AG09309 (cell line): ENCODE measurements around the gene C10orf90.

ENCODE experiments used
- DNase-seq: peaks from one replicate; pipeline ENCODE4 v3.0.0-alpha.2; 2010; ENCODE audit warnings: low read depth
- H3K4me3 ChIP-seq: 2 replicates; pipeline ENCODE4 v1.5.1; 2011; ENCODE audit warnings: mild to moderate bottlenecking, low read depth, low read length, moderate library complexity; ENCODE audit not compliant: control insufficient read depth
- TF ChIP-seq, protein P1 (sequence below): IDR thresholded peaks from 2 replicates; pipeline ENCODE4 v1.5.1; 2011; ENCODE audit warnings: mild to moderate bottlenecking, low read depth, low read length, inconsistent platforms; ENCODE audit not compliant: insufficient read depth, control insufficient read depth; ENCODE audit errors: missing control alignments

Gene C10orf90

DNA sequence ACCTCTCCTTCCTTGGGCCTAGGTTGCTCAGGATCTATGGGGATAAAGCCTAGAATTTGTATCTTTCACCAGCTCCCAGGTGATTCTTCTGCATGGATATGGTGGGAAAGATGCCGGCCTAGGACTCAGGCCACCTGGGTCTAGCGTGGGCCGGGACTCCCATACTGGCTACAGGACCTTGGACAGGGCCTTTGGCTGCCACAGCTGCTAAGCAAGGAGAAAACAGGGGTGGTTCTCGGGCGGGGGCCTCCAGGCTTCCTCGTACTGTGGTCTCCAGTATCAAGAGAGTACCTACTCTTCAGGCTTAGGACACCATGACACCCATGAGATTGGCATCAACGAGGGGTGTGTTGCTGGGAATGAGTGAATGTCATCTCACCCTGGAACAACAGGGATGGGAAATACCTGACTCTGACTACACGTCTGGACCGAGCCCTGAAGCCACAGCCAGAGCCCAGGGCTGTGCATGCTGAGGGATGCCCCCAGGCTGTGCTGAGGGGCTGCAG is 161.9 kb downstream of the C10orf90 start:
- H3K4me3 ChIP-seq: no peak overlapping the region
- no peak for DNase-seq
- TF ChIP-seq, protein P1, sequence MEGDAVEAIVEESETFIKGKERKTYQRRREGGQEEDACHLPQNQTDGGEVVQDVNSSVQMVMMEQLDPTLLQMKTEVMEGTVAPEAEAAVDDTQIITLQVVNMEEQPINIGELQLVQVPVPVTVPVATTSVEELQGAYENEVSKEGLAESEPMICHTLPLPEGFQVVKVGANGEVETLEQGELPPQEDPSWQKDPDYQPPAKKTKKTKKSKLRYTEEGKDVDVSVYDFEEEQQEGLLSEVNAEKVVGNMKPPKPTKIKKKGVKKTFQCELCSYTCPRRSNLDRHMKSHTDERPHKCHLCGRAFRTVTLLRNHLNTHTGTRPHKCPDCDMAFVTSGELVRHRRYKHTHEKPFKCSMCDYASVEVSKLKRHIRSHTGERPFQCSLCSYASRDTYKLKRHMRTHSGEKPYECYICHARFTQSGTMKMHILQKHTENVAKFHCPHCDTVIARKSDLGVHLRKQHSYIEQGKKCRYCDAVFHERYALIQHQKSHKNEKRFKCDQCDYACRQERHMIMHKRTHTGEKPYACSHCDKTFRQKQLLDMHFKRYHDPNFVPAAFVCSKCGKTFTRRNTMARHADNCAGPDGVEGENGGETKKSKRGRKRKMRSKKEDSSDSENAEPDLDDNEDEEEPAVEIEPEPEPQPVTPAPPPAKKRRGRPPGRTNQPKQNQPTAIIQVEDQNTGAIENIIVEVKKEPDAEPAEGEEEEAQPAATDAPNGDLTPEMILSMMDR: no peak

DNA sequence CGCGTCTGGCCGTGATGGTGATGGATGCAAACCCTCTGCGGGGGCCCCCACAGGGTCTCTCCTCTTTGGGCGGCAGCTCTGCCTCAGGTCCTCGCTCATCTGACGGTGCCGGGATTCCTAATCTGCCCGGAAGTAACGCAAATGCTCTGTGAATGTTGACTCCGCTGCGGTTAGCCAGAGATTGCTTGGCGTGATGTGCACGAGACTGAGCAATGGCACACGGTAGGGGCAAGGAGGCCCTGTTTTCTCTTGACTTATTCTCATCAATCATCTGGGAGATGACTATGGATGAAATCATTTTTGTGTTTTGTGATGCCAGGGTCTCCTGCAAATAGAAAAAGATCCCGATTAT is 165.8 kb downstream of the C10orf90 start:
- DNase-seq: no peak
- no peak overlapping the region for H3K4me3 ChIP-seq
- TF ChIP-seq, protein P1: no peak

DNA sequence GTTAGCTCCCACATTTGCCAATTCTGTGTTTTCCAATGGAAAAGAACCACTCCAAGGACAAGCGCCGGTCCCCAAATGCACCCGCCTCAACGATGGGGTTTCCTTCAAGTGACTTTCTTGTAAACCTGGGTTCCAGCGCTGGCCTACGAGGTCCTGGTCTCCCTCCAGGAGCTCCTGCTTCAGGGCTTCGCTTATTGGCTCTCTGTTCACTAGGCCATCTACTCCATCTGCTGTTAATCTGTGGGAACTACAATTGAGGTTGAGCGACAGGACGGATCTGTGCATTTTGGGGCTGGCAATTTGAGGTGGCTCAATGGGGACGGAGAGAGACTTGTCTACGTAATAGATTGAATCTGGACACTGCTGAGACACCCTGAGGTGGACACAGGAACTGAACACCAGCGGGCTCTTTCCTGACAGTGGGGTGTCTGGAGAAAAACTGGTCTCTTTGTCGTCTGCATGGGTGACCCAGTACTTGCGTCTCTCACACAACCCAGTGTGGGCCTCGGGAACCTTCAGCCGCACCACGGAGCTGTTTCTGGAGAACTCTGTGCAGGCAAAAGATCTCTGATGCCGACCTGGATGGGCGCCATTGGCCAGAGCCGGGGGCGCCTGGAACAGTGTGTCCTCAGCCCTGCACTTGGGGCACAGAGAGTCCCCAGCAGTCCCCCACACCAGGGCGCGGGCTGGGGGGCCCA is 166.3 kb downstream of the C10orf90 start:
- peak; percentile 27 for DNase-seq
- H3K4me3 ChIP-seq: no peak overlapping the region

DNA sequence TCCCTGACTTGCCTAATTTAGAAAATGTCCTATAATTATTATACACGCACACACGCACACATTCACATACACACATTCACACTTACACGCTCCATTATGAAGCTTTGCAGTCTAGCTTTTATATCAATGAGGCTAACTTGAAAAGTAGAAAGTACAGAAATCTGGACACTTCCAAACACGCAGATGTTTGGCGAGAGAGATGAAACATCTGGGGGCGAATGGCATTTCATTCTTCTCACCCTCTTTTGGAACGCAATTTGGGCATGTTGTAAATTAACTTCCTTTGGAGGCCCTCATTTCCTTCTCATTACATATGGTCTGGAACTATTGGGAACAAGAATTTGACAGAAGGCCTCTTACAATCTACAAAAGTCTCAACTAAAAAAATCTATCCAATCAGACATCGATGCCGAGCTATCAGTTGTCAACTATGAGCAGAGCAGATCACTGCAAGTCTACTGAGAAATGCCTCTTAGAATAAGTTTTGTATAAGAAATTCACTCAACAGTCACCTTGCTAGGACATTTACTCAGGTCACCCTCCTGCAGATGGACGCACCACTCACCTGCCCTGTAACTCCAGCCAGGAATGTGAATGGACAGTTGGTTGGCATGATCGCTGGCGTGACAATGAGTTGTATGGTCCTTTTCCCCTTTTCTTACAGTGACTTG is 167.0 kb downstream of the C10orf90 start:
- TF ChIP-seq, protein P1: no peak
- no peak overlapping the region for H3K4me3 ChIP-seq
- no peak for DNase-seq

More for the DNA sequence above, 166.3 kb downstream of the C10orf90 start:
- TF ChIP-seq, protein P1: peak; percentile 81

DNA sequence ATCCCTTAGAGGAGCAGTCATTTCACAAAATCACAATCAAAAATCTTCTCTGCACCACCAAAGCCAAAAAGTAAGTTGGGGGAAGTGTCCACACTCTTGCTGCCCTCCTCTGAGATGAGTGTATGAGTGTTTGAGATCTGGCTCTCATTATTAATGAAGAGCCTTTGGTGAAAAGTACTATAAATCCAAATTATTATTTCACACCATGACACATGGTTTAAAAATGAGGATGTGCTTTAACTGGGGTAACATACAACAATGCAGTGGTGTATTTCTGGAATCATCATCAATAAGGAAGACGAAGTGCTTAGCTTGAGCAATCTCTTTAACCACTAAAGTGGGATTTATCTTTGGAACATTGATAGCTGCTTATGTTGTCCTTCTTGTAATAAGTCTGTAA is 168.1 kb downstream of the C10orf90 start:
- TF ChIP-seq, protein P1: no peak
- peak; percentile 7 for DNase-seq

DNA sequence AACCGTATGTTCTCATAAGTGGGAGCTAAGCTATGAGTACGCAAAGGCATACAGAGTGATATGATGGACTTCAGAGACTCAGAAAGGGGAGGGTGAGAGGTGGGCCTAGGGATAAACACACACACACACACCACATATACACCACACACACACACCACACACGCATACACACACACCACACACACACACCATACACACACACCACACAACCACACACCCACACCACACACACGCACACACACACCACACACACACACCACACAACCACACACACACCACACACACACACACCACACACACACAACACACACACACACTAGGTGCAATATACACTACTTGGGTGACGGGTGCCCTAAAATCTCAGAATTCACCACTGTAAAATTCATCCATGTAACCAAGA is 168.7 kb downstream of the C10orf90 start:
- no peak overlapping the region for H3K4me3 ChIP-seq
- TF ChIP-seq, protein P1: no peak
- no peak for DNase-seq

More for the DNA sequence above, 168.1 kb downstream of the C10orf90 start:
- H3K4me3 ChIP-seq: no peak overlapping the region

DNA sequence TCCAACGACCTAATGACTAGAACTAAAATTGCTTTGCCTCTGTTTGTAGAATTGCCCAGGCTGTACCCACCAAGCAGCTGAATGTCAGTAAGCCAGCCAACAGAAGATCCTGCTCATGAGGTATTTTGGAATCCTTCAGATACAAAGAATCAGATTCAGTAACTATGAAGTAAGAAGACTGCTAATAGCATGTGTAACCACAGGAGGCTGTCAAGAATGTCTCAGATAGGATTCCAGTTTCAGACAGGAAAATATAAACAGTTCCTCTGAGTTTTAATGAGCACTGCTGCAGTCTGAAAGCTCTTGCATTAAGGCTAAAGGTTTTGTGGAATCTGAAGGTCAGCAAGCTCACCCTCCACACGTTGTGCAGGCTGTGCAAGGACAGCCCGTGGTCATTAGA is 169.6 kb downstream of the C10orf90 start:
- no peak overlapping the region for H3K4me3 ChIP-seq
- DNase-seq: peak; percentile 61
- TF ChIP-seq, protein P1: no peak
